CD8-positive, alpha-beta memory T cell (primary cell): Measurements from ENCODE around the gene MGLL. TPM values are rescaled to one million over a fixed set of nuclear protein-coding genes. Genes with fewer than 3 reads are reported as not detected.

Source experiments
- CTCF ChIA-PET: fragments of 350-600 bp; sonication (Branson Sonifier 250); formaldehyde crosslinking; loops from one replicate; lab custom pipeline; 2021; ENCODE audit warnings: antibody characterized with exemption; lab: Charles Lee
- POLR2A ChIA-PET: fragments of 350-600 bp; sonication (Branson Sonifier 250); formaldehyde crosslinking; loops from one replicate; lab custom pipeline; 2021; ENCODE audit warnings: antibody characterized with exemption; lab: Charles Lee
- DNase-seq, 5 donors: peaks; one replicate each; pipeline versions ENCODE4 v3.0.0 to v3.0.0-alpha.2; 2020 to 2022; ENCODE audit warnings: mixed read lengths in 1 of 5
- H3K27ac ChIP-seq: one replicate; pipeline ENCODE4 v1.7.0; 2013; ENCODE audit warnings: low read depth, mild to moderate bottlenecking, low read length, moderate library complexity
- H3K27me3 ChIP-seq: 2 replicates; pipeline ENCODE4 v1.7.0; 2013; ENCODE audit warnings: low read length, mild to moderate bottlenecking; ENCODE audit not compliant: insufficient read depth, poor library complexity, severe bottlenecking
- H3K36me3 ChIP-seq: 2 replicates; pipeline ENCODE4 v1.7.0; 2013; ENCODE audit warnings: mild to moderate bottlenecking, low read length, moderate library complexity; ENCODE audit not compliant: insufficient read depth
- H3K4me1 ChIP-seq: 2 replicates; pipeline ENCODE4 v1.7.0; 2013; ENCODE audit warnings: mild to moderate bottlenecking, low read length, moderate library complexity; ENCODE audit not compliant: insufficient read depth
- H3K4me3 ChIP-seq: 2 replicates; pipeline ENCODE4 v1.7.0; 2013; ENCODE audit warnings: mild to moderate bottlenecking, low read length
- H3K9me3 ChIP-seq: 2 replicates; pipeline ENCODE4 v1.7.0; 2013; ENCODE audit warnings: mild to moderate bottlenecking, low read length
- H3K27ac Mint-ChIP-seq, 8 donors: one replicate each; pipeline ENCODE4 v1.8.0; 2020 to 2021; ENCODE audit warnings: mixed read lengths in 8 of 8, mild to moderate bottlenecking in 6 of 8, inconsistent platforms in 3 of 8, moderate library complexity in 3 of 8
- H3K27me3 Mint-ChIP-seq, 2 donors: one replicate each; pipeline ENCODE4 v1.8.0; 2020 to 2021; ENCODE audit warnings: mixed read lengths in 2 of 2, mild to moderate bottlenecking in 1 of 2, moderate library complexity in 1 of 2
- H3K36me3 Mint-ChIP-seq, 3 donors: one replicate each; pipeline ENCODE4 v1.8.0; 2020 to 2021; ENCODE audit warnings: mixed read lengths in 3 of 3, inconsistent platforms in 1 of 3, mild to moderate bottlenecking in 1 of 3
- H3K4me1 Mint-ChIP-seq, 3 donors: one replicate each; pipeline ENCODE4 v1.8.0; 2020 to 2021; ENCODE audit warnings: mixed read lengths in 3 of 3, inconsistent platforms in 1 of 3, mild to moderate bottlenecking in 1 of 3
- H3K4me3 Mint-ChIP-seq, 7 donors: one replicate each; pipeline ENCODE4 v1.8.0; 2020 to 2021; ENCODE audit warnings: mixed read lengths in 7 of 7, mild to moderate bottlenecking in 6 of 7, moderate library complexity in 4 of 7, inconsistent platforms in 2 of 7
- H3K9me3 Mint-ChIP-seq, 5 donors: one replicate each; pipeline ENCODE4 v1.8.0; 2020 to 2022; ENCODE audit warnings: mixed read lengths in 5 of 5, mild to moderate bottlenecking in 3 of 5, moderate library complexity in 2 of 5, inconsistent platforms in 1 of 5
- polyA plus RNA-seq: library from polyadenylated mRNA; unstranded; fragments of 300-500 nt; fragmentation: Illumina TruSeq; gene quantifications from one replicate; pipeline ENCODE4 v1.2.3, GENCODE V29; 2021
- total RNA-seq, 2 experiments: library from RNA; stranded (reverse); gene quantifications; one replicate each; pipeline ENCODE4 v1.2.3, GENCODE V29; 2021

MGLL gene
- total and polyA plus RNA-seq, 3 experiments from 2014 or later, result 3.0 to 5.9 (median 5.3) TPM

- Histone ChIP-seq H3K9me3 (no peaks in the 10 kb centered on the region), H3K4me3 (no peak overlapping the region), H3K36me3 (no peaks in the 10 kb centered on the region), H3K4me1 (no peaks in the 10 kb centered on the region), H3K27ac (no peak overlapping the region), H3K27me3 (peaks cover 4% of the 10 kb centered on the region)
- CTCF ChIA-PET, result no interaction called here
- peaks cover 2 to 15% (median 8%) of the 10 kb centered on the region in 3 donors for H3K4me1 Mint-ChIP-seq
- H3K4me3 Mint-ChIP-seq, result no peak overlapping the region
- no peaks in the 10 kb centered on the region for H3K9me3 Mint-ChIP-seq
- POLR2A ChIA-PET, result interaction anchor here (0.6 kb wide), 1 partner anchor 63 kb away, joined by 5 read pairs; no protein-coding TSS in a partner anchor
- DNase-seq, result no peak
- no peaks in the 10 kb centered on the region for H3K36me3 Mint-ChIP-seq
- peak overlapping the region in 1 of 8 donors; percentile 89 for H3K27ac Mint-ChIP-seq
- peaks cover 18 to 23% of the 10 kb centered on the region in 2 donors for H3K27me3 Mint-ChIP-seq
Observed at GRCh38 chr3:127816783-127817405, 5.4 kb downstream of the MGLL start.

- ChIA-PET POLR2A (interaction anchor here (0.6 kb wide), 1 partner anchor 64 kb away, joined by 5 read pairs; no protein-coding TSS in a partner anchor), CTCF (no interaction called here)
- Mint-ChIP-seq H3K4me1 (peaks cover 0 to 7% (median 4%) of the 10 kb centered on the region in 3 donors), H3K27me3 (peaks cover 10 to 14% of the 10 kb centered on the region in 2 donors), H3K4me3 (no peak overlapping the region), H3K36me3 (no peaks in the 10 kb centered on the region), H3K27ac (peak overlapping the region in 1 of 8 donors; percentile 89), H3K9me3 (no peaks in the 10 kb centered on the region)
- no peaks in the 10 kb centered on the region for H3K9me3 ChIP-seq
- DNase-seq, result no peak
- H3K4me3 ChIP-seq, result no peak overlapping the region
- no peaks in the 10 kb centered on the region for H3K4me1 ChIP-seq
- H3K27ac ChIP-seq, result no peak overlapping the region
- H3K36me3 ChIP-seq, result no peaks in the 10 kb centered on the region
- no peaks in the 10 kb centered on the region for H3K27me3 ChIP-seq
Observed at GRCh38 chr3:127815641-127816605, 6.4 kb downstream of the MGLL start.

- Histone ChIP-seq H3K9me3 (no peaks in the 10 kb centered on the region), H3K4me3 (no peak overlapping the region), H3K27me3 (peaks cover 3% of the 10 kb centered on the region), H3K27ac (no peak overlapping the region), H3K4me1 (no peaks in the 10 kb centered on the region), H3K36me3 (no peaks in the 10 kb centered on the region)
- no peaks in the 10 kb centered on the region for H3K9me3 Mint-ChIP-seq
- H3K27ac Mint-ChIP-seq, result peak overlapping the region in 1 of 8 donors; percentile 88
- ChIA-PET CTCF (no interaction called here), POLR2A (no interaction called here)
- no peak for DNase-seq
- H3K27me3 Mint-ChIP-seq, result peaks cover 5 to 7% of the 10 kb centered on the region in 2 donors
- no peak overlapping the region for H3K4me3 Mint-ChIP-seq
- H3K4me1 Mint-ChIP-seq, result no peaks in the 10 kb centered on the region
- H3K36me3 Mint-ChIP-seq, result no peaks in the 10 kb centered on the region
Observed at GRCh38 chr3:127815001-127815400, 7.3 kb downstream of the MGLL start.

GRCh38 chr3:127814325-127814781 lies 8.0 kb downstream of the MGLL start:
- H3K4me1 Mint-ChIP-seq, result no peaks in the 10 kb centered on the region
- no peak overlapping the region for H3K27ac ChIP-seq
- H3K27ac Mint-ChIP-seq, result no peak overlapping the region
- H3K36me3 ChIP-seq, result no peaks in the 10 kb centered on the region
- peaks cover 3% of the 10 kb centered on the region for H3K27me3 ChIP-seq
- H3K4me3 ChIP-seq, result no peak overlapping the region
- peaks cover 0 to 4% of the 10 kb centered on the region in 2 donors for H3K27me3 Mint-ChIP-seq
- no peaks in the 10 kb centered on the region for H3K9me3 ChIP-seq
- no peaks in the 10 kb centered on the region for H3K9me3 Mint-ChIP-seq
- ChIA-PET CTCF (no interaction called here), POLR2A (no interaction called here)
- H3K36me3 Mint-ChIP-seq, result no peaks in the 10 kb centered on the region
- no peak overlapping the region for H3K4me3 Mint-ChIP-seq
- no peak for DNase-seq
- no peaks in the 10 kb centered on the region for H3K4me1 ChIP-seq

- ChIA-PET CTCF (no interaction called here), POLR2A (no interaction called here)
- no peaks in the 10 kb centered on the region for H3K36me3 Mint-ChIP-seq
- H3K9me3 Mint-ChIP-seq, result no peaks in the 10 kb centered on the region
- H3K4me1 Mint-ChIP-seq, result peaks cover 0 to 3% (median 2%) of the 10 kb centered on the region in 3 donors
- Histone ChIP-seq H3K27me3 (peaks cover 3% of the 10 kb centered on the region), H3K9me3 (no peaks in the 10 kb centered on the region), H3K4me3 (no peak overlapping the region), H3K36me3 (no peaks in the 10 kb centered on the region), H3K27ac (no peak overlapping the region), H3K4me1 (no peaks in the 10 kb centered on the region)
- H3K27me3 Mint-ChIP-seq, result peaks cover 0 to 8% of the 10 kb centered on the region in 2 donors
- H3K27ac Mint-ChIP-seq, result no peak overlapping the region
- no peak overlapping the region for H3K4me3 Mint-ChIP-seq
- DNase-seq, result no peak
Observed at GRCh38 chr3:127812151-127812550, 10.2 kb downstream of the MGLL start.

- Mint-ChIP-seq H3K36me3 (no peaks in the 10 kb centered on the region), H3K27ac (no peak overlapping the region), H3K27me3 (peaks cover 0 to 8% of the 10 kb centered on the region in 2 donors), H3K4me3 (no peak overlapping the region), H3K4me1 (peaks cover 0 to 7% (median 6%) of the 10 kb centered on the region in 3 donors), H3K9me3 (no peaks in the 10 kb centered on the region)
- no peaks in the 10 kb centered on the region for H3K4me1 ChIP-seq
- H3K9me3 ChIP-seq, result no peaks in the 10 kb centered on the region
- POLR2A ChIA-PET, result no interaction called here
- no peak overlapping the region for H3K27ac ChIP-seq
- no peak for DNase-seq
- no peaks in the 10 kb centered on the region for H3K36me3 ChIP-seq
- no peak overlapping the region for H3K4me3 ChIP-seq
- CTCF ChIA-PET, result no interaction called here
- H3K27me3 ChIP-seq, result peaks cover 3% of the 10 kb centered on the region
Observed at GRCh38 chr3:127811717-127812116, 10.6 kb downstream of the MGLL start.

- Histone ChIP-seq H3K27ac (no peak overlapping the region), H3K36me3 (no peaks in the 10 kb centered on the region), H3K4me3 (no peak overlapping the region), H3K27me3 (peaks cover 3% of the 10 kb centered on the region), H3K9me3 (no peaks in the 10 kb centered on the region), H3K4me1 (no peaks in the 10 kb centered on the region)
- CTCF ChIA-PET, result interaction anchor here (1.3 kb wide), 1 partner anchor 235 kb away, joined by 3 read pairs; no protein-coding TSS in a partner anchor
- Mint-ChIP-seq H3K27ac (no peak overlapping the region), H3K27me3 (peaks cover 0 to 6% of the 10 kb centered on the region in 2 donors), H3K9me3 (no peaks in the 10 kb centered on the region), H3K4me3 (no peak overlapping the region), H3K4me1 (peaks cover 0 to 7% (median 6%) of the 10 kb centered on the region in 3 donors), H3K36me3 (no peaks in the 10 kb centered on the region)
- POLR2A ChIA-PET, result no interaction called here
- DNase-seq, result no peak
Observed at GRCh38 chr3:127809611-127810010, 12.7 kb downstream of the MGLL start.

GRCh38 chr3:127809211-127809610 lies 13.1 kb downstream of the MGLL start:
- H3K4me3 Mint-ChIP-seq, result no peak overlapping the region
- CTCF ChIA-PET, result interaction anchor here (1.3 kb wide), 1 partner anchor 234 kb away, joined by 3 read pairs; no protein-coding TSS in a partner anchor
- peaks cover 0 to 6% of the 10 kb centered on the region in 2 donors for H3K27me3 Mint-ChIP-seq

More at GRCh38 chr3:127809211-127809610, 13.1 kb downstream of the MGLL start:
- H3K9me3 Mint-ChIP-seq, result no peaks in the 10 kb centered on the region
- POLR2A ChIA-PET, result no interaction called here
- no peaks in the 10 kb centered on the region for H3K4me1 ChIP-seq
- no peaks in the 10 kb centered on the region for H3K36me3 ChIP-seq
- H3K4me1 Mint-ChIP-seq, result peaks cover 0 to 7% (median 6%) of the 10 kb centered on the region in 3 donors
- H3K36me3 Mint-ChIP-seq, result no peaks in the 10 kb centered on the region
- H3K27me3 ChIP-seq, result peaks cover 3% of the 10 kb centered on the region
- no peak for DNase-seq
- no peak overlapping the region for H3K27ac Mint-ChIP-seq
- H3K9me3 ChIP-seq, result no peaks in the 10 kb centered on the region
- H3K27ac ChIP-seq, result no peak overlapping the region
- no peak overlapping the region for H3K4me3 ChIP-seq
